Daoy (cell line): ENCODE measurements around the gene KCNT1. TPM values are rescaled to one million over a fixed set of nuclear protein-coding genes. Genes with fewer than 3 reads are reported as not detected.

Source experiments
- DNase-seq: peaks from one replicate; pipeline ENCODE4 v3.0.0-alpha.2; 2015; ENCODE audit warnings: low read depth
- total RNA-seq: library from RNA; depleted of rRNA; stranded (reverse); fragments of >200 nt; shearing (Covaris generic); gene quantifications from 2 replicates; pipeline ENCODE4 v1.2.3, GENCODE V29; 2014

The KCNT1 gene
- total RNA-seq, 1 experiment from 2014 or later, result not detected

GRCh38 chr9:135764731-135765130, 62.7 kb downstream of the KCNT1 start:
- DNase-seq, result no peak

DNA sequence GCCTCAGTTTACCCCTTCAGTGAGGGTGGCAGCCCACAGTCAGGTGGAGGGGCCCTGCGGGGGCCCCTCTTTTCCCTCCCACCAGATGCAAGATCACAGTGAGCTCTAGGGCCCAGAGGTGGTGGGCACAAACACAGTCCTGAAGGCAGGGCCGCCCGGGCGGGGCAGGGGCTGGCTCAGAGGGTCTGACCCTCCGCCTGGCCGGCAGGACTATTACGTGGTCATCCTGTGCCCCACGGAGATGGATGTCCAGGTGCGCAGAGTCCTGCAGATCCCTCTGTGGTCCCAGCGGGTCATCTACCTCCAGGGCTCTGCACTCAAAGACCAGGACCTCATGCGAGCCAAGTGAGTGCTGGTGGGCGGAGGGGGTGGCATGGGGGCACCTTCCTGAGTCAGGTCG, 63.4 kb downstream of the KCNT1 start:
- DNase-seq, result no peak

DNA sequence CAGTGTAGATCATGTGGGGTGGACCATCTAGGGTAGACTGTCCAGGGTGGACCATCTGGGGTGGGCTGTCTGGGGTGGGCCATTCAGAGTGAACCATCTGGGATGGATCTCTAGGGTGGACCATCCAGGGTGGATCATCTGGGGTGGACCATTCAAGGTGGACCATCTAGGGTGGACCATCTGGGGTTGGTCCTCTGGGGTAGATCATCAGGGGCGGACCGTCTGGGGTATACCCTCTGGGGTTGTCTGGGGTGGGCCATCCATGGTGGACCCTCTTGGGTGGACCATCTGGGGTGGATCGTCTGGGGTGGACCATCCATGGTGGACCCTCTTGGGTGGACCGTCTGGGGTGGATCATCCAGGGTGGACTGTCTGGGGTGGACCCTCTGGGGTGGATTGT, 64.3 kb downstream of the KCNT1 start:
- DNase-seq, result no peak

DNA sequence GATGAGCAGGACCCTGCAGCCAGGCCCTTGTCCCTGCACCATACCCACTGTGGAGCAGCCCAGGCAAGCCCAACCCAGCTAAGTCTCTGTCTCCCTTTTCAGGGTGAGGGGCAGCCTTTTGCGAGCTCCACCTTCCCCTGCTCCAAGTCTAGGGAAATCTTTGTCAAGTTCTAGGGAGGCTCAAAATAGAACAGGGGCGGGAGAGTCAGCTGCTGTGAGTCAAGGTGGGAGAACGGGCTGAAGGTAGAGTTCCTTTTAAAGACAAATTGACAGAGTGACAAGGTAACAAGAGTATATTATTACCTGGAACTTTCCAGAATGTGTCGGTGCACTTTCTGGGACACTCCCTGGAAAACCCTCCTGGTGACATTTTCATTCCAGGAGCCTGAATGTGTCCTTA, 64.7 kb downstream of the KCNT1 start:
- DNase-seq, result no peak

- no peak for DNase-seq
Observed at GRCh38 chr9:135768516-135769218, 66.7 kb downstream of the KCNT1 start.

- DNase-seq, result no peak
Observed at GRCh38 chr9:135769489-135770202, 67.7 kb downstream of the KCNT1 start.

DNA sequence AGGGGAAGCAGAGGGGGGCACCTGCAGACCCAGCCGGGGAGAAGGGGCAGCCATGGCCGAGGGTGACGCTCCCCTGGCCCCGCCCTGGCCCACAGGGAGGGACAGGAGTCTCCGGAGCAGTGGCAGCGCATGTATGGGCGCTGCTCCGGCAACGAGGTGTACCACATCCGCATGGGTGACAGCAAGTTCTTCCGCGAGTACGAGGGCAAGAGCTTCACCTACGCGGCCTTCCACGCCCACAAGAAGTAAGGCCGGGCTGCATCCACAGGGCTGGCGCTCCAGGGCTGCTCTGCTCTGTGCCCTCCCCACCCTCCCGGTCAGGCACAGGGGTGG, 68.2 kb downstream of the KCNT1 start:
- no peak for DNase-seq

DNA sequence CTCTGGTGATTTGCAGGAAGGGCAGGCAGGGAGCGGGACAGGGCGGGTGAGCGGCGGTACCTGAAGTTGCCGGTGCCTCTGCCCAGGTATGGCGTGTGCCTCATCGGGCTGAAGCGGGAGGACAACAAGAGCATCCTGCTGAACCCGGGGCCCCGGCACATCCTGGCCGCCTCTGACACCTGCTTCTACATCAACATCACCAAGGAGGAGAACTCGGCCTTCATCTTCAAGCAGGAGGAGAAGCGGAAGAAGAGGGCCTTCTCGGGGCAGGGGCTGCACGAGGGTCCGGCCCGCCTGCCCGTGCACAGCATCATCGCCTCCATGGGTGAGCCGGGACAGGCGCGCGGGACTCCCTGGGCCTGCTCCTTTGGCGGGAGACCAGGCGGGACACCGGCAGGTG, 68.8 kb downstream of the KCNT1 start:
- DNase-seq, result no peak

DNA sequence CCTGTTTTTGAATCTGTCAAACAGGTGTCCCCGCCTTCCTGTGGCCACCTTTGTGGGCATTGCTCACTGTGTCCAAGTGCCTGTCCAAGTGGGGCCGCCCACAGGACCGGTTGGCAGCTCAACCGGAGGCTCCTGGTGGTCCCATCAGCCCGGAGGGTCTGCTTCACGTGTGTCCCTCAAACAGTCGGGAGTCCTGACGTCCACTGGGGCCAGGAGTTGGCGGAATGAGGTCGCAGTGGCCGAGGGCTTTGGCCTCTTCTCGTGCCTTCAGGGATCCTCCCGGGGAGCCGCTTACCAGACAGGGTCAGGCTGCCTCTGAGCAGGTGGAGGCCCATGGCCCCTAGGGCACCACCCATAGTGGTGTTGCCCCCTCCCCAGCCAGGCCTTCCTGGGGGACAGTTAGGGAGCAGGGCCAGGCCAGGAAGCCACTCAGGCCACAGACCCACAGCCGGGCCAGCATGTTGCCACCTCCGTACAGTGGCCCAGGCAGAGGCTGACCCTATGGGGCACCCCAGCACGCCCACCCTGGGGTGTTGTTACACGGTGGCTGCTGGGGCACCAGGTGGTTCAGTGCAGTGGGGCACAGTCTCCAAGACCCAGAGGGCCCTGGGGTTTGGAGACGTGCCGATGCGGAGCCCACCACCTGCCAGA, 69.5 kb downstream of the KCNT1 start:
- no peak for DNase-seq

DNA sequence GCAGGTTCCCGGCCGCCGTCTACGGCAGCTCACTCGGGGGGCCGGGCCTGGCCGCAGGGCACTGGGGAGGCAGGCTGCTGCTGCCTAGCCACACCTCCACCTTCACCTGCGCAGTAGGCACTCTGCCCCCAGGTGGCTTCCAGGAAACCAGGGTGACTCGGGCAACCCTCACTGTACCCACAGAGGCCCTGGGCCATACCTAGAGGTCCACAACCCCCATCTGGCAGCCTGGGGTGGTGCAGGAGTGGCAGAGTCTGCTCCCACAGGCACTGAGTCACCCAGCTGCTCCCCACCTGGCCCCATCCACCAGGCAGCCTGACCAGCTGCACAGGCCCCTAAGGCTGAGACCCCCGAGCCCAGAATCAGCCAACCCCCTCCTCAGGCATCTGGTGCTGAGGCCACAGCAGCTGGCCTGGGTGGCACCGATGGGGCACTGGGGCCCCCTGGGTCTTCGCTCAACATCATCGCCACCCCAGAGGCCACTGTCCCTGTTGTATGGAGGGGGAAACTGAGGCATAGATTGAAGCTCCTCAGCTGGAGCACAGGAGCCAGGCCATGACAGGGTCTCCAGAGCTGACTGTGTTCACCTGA, 70.2 kb downstream of the KCNT1 start:
- no peak for DNase-seq

GRCh38 chr9:135772702-135773493, 70.9 kb downstream of the KCNT1 start:
- DNase-seq, result no peak

GRCh38 chr9:135773530-135774238, 71.7 kb downstream of the KCNT1 start:
- no peak for DNase-seq

- no peak for DNase-seq
Observed at GRCh38 chr9:135774239-135774747, 72.3 kb downstream of the KCNT1 start.

- no peak for DNase-seq
Observed at GRCh38 chr9:135774794-135775525, 73.0 kb downstream of the KCNT1 start.

- DNase-seq, result no peak
Observed at GRCh38 chr9:135775911-135776310, 73.9 kb downstream of the KCNT1 start.

- no peak for DNase-seq
Observed at GRCh38 chr9:135776893-135777622, 75.1 kb downstream of the KCNT1 start.

GRCh38 chr9:135777623-135778177, 75.7 kb downstream of the KCNT1 start:
- DNase-seq, result no peak

- DNase-seq, result no peak
Observed at GRCh38 chr9:135778421-135778820, 76.4 kb downstream of the KCNT1 start.

DNA sequence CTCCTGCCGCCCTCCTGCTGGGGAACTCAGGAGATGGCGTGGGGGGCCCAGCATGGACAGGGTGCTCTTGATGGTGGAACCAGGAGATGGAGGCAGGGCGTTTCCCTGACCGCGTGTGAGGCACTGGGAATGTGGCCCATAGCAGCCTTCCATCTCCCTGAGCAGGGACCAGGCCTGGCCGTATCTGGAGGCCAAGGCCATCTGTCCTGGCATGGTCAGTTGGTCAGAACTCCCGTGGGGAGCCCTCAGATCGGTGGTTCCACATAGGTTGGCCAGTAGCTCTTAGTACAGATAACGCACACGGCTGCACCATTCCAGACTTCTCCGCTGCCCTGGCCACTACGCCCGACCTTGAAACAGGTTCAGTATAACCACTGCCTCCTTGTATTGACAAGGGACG, 77.6 kb downstream of the KCNT1 start:
- no peak for DNase-seq
